Esophagus muscularis mucosa (tissue), 4 donors: ENCODE measurements around the gene HEPN1. TPM values are rescaled to one million over a fixed set of nuclear protein-coding genes. Genes with fewer than 3 reads are reported as not detected.

Experiments
- DNase-seq: peaks from one replicate; pipeline ENCODE4 v3.0.0-alpha.2; 2017; ENCODE audit errors: extremely low spot score
- H3K27ac ChIP-seq, 4 donors: fragments of 200-600 bp; sonication (generic); replicated peaks in 1 of 4; 1 replicate in 3 of 4; 2 replicates in 1 of 4; pipeline ENCODE4 v1.5.1; 2016 to 2019; ENCODE audit warnings: mild to moderate bottlenecking in 1 of 4
- H3K27me3 ChIP-seq, 4 donors: fragments of 200-600 bp; sonication (generic); one replicate each; pipeline versions ENCODE4 v1.5.1 to v1.6.0; 2016 to 2019
- H3K36me3 ChIP-seq, 4 donors: fragments of 200-600 bp; sonication (generic); one replicate each; pipeline ENCODE4 v1.5.1; 2016 to 2019
- H3K4me1 ChIP-seq, 4 donors: fragments of 200-600 bp; sonication (generic); one replicate each; pipeline ENCODE4 v1.5.1; 2016 to 2019
- H3K4me3 ChIP-seq, 4 donors: fragments of 200-600 bp; sonication (generic); 1 replicate in 2 of 4; 2 replicates in 2 of 4; pipeline ENCODE4 v1.5.1; 2016 to 2019; ENCODE audit warnings: mild to moderate bottlenecking in 4 of 4, moderate library complexity in 1 of 4
- H3K9me3 ChIP-seq, 4 donors: fragments of 200-600 bp; sonication (generic); 1 replicate in 3 of 4; 2 replicates in 1 of 4; pipeline ENCODE4 v1.5.1; 2016 to 2019
- EP300 ChIP-seq: sonication (generic); formaldehyde crosslinking; IDR thresholded peaks from one replicate; pipeline ENCODE4 v1.6.1; 2017; ENCODE audit warnings: antibody characterized with exemption
- POLR2A ChIP-seq: fragments of 450-650 bp; IDR thresholded peaks from one replicate; pipeline ENCODE4 v1.6.1; 2017; ENCODE audit warnings: antibody characterized with exemption, moderate library complexity, mild to moderate bottlenecking, low read depth
- POLR2AphosphoS5 ChIP-seq, 2 donors: sonication (generic); formaldehyde crosslinking; IDR thresholded peaks; one replicate each; pipeline ENCODE4 v1.6.1; 2017; ENCODE audit warnings: antibody characterized with exemption in 2 of 2
- WGBS: methylation state at CpG from one replicate; pipeline ENCODE4 v1.1.5; 2018; 5-methylcytosine and 5-hydroxymethylcytosine counted together
- intact Hi-C: fragments of 100-400 bp; cut with DNase I; formaldehyde crosslinking; loops from one replicate; pipeline ENCODE4 v1.15.1; 2023
- total RNA-seq, 4 donors: library from RNA; depleted of rRNA; stranded (reverse); fragments of >200 nt; gene quantifications; one replicate each; pipeline versions ENCODE4 v1.1.0 to v1.2.1, GENCODE V29; 2016
- TF ChIP-seq, protein P1 (sequence below), 3 experiments: fragments of 200-600 bp in 2 of 3; fragments of 450-650 bp in 1 of 3; sonication (generic) in 2 of 3; IDR thresholded peaks; one replicate each; pipeline ENCODE4 v1.5.1; 2017 to 2019; ENCODE audit warnings: antibody characterized with exemption in 3 of 3, mild to moderate bottlenecking in 2 of 3, moderate library complexity in 1 of 3

HEPN1 gene
- total RNA-seq, 4 donors from 2014 or later = not detected

GRCh38 chr11:124875943-124876817, 42.9 kb upstream of the HEPN1 start:
- peaks cover 17 to 30% (median 27%) of the 10 kb centered on the region in 4 donors for H3K4me1 ChIP-seq
- H3K9me3 ChIP-seq = no peaks in the 10 kb centered on the region
- TF ChIP-seq EP300 (no peak), POLR2A (no peak), POLR2AphosphoS5 (IDR thresholded peaks at IDR 0.05) (peak; percentile 73 to 75)
- TF ChIP-seq, protein P1, sequence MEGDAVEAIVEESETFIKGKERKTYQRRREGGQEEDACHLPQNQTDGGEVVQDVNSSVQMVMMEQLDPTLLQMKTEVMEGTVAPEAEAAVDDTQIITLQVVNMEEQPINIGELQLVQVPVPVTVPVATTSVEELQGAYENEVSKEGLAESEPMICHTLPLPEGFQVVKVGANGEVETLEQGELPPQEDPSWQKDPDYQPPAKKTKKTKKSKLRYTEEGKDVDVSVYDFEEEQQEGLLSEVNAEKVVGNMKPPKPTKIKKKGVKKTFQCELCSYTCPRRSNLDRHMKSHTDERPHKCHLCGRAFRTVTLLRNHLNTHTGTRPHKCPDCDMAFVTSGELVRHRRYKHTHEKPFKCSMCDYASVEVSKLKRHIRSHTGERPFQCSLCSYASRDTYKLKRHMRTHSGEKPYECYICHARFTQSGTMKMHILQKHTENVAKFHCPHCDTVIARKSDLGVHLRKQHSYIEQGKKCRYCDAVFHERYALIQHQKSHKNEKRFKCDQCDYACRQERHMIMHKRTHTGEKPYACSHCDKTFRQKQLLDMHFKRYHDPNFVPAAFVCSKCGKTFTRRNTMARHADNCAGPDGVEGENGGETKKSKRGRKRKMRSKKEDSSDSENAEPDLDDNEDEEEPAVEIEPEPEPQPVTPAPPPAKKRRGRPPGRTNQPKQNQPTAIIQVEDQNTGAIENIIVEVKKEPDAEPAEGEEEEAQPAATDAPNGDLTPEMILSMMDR (IDR thresholded peaks at IDR 0.05) = peak; percentile 71 to 76 (median 75)
- peak overlapping the region; percentile 86 to 92 (median 90) for H3K27ac ChIP-seq
- H3K27me3 ChIP-seq = peaks cover 0 to 35% (median 3%) of the 10 kb centered on the region in 4 donors
- peak overlapping the region; percentile 58 to 83 (median 72) for H3K4me3 ChIP-seq
- no peaks in the 10 kb centered on the region for H3K36me3 ChIP-seq
- intact Hi-C loops = loop anchor here (5.0 kb wide), 1 partner anchor 76 kb away; the partner anchor contains the start of gene CCDC15
- WGBS = 2% methylated on average over 40 of the region's 69 CpGs
- peak; percentile 98 for DNase-seq

DNA sequence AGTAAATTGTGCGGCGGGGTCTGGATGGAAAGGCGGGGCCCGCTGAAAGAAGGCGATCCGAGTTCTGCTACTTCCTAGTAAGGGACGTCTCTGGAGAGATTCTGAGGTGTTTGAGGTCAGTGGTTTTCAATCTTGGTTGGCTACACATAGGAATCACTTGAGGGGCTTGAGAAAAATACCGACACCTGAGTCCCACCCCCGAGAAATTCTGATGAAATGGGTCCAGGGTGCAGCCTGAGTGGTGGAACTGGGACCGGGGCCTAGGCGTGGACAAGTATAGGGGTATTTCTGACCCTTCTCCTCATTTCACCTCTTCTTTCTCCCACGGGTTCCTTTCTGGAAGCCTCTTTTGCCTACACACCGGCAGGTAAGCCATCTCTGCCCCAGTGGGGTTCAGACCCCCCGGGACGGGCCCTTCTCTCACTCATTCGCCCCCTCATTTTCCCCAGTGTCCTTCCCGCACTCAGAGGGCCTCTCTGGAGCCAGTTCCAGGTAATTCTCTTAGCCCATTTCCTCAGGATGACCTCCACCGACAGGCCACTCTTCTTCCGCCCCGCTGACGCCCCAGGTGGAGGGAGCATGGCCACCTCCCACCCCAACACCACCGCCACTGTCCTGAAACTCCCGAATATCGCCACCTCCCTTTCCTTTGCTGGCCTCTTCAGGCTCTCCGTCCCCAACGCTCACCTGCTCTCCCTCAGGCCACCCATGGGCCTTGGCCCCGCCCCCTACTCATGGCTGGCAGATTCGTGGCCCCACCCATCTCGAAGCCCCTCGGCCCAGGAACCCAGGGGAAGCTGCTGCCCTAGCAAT, 42.0 kb upstream of the HEPN1 start:
- no peak for DNase-seq
- peak overlapping the region; percentile 58 to 83 (median 72) for H3K4me3 ChIP-seq
- H3K4me1 ChIP-seq = peaks cover 18 to 30% (median 27%) of the 10 kb centered on the region in 4 donors
- intact Hi-C loops = loop anchor here (5.0 kb wide), 1 partner anchor 75 kb away; the partner anchor contains the start of gene CCDC15
- H3K27ac ChIP-seq = peak overlapping the region; percentile 86 to 92 (median 90)
- H3K36me3 ChIP-seq = no peaks in the 10 kb centered on the region
- H3K27me3 ChIP-seq = peaks cover 0 to 30% (median 2%) of the 10 kb centered on the region in 4 donors
- no peaks in the 10 kb centered on the region for H3K9me3 ChIP-seq
- TF ChIP-seq EP300 (no peak), POLR2AphosphoS5 (IDR thresholded peaks at IDR 0.05) (no peak), POLR2A (no peak)
- TF ChIP-seq, protein P1 (IDR thresholded peaks at IDR 0.05) = no peak
- WGBS = 26% methylated on average over 29 of the region's 30 CpGs

- WGBS = 49% methylated on average over 10 of the region's 10 CpGs
- TF ChIP-seq EP300 (no peak), POLR2AphosphoS5 (IDR thresholded peaks at IDR 0.05) (no peak), POLR2A (no peak)
- TF ChIP-seq, protein P1 (IDR thresholded peaks at IDR 0.05) = no peak
- H3K9me3 ChIP-seq = no peaks in the 10 kb centered on the region
- peaks cover 0 to 25% (median 0%) of the 10 kb centered on the region in 4 donors for H3K27me3 ChIP-seq
- peaks cover 21 to 34% (median 28%) of the 10 kb centered on the region in 4 donors for H3K4me1 ChIP-seq
- no peaks in the 10 kb centered on the region for H3K36me3 ChIP-seq
- peak overlapping the region; percentile 86 to 92 (median 90) for H3K27ac ChIP-seq
- intact Hi-C loops = loop anchor here (5.0 kb wide), 1 partner anchor 75 kb away; the partner anchor contains the start of gene CCDC15
- peak overlapping the region; percentile 58 to 83 (median 72) for H3K4me3 ChIP-seq
- DNase-seq = no peak
Observed at GRCh38 chr11:124877631-124877909, 41.5 kb upstream of the HEPN1 start.

GRCh38 chr11:124877910-124878758, 40.9 kb upstream of the HEPN1 start:
- H3K36me3 ChIP-seq = no peaks in the 10 kb centered on the region
- H3K27ac ChIP-seq = peak overlapping the region in 2 of 4 donors; percentile 92
- DNase-seq = no peak
- H3K9me3 ChIP-seq = no peaks in the 10 kb centered on the region
- H3K4me1 ChIP-seq = peaks cover 27 to 40% (median 30%) of the 10 kb centered on the region in 4 donors
- intact Hi-C loops = loop anchor here (5.0 kb wide), 1 partner anchor 74 kb away; the partner anchor contains the start of gene CCDC15
- H3K4me3 ChIP-seq = peak overlapping the region in 2 of 4 donors; percentile 73 to 83
- WGBS = 69% methylated on average over 17 of the region's 17 CpGs
- TF ChIP-seq, protein P1 (IDR thresholded peaks at IDR 0.05) = no peak
- no peak for TF ChIP-seq EP300
- no peak for TF ChIP-seq POLR2AphosphoS5 (IDR thresholded peaks at IDR 0.05)
- TF ChIP-seq POLR2A = no peak
- H3K27me3 ChIP-seq = peaks cover 0 to 19% (median 0%) of the 10 kb centered on the region in 4 donors
